GM21526 (cell line): ENCODE measurements around the gene ULBP2.
"Not testable (repeated sequence)": the region's sequence is repeated elsewhere in the genome, so short reads cannot be mapped to it uniquely, and the experiment has no call there.

ENCODE experiments used
- ATAC-seq: cut with Tn5 transposase; IDR thresholded peaks from one replicate; pipeline ENCODE4 v1.9.1; 2021; ENCODE audit warnings: moderate library complexity; ENCODE audit not compliant: unreplicated experiment, low FRiP score

The ULBP2 gene

GRCh38 chr6:149908480-149908879 is 33.3 kb upstream of the ULBP2 start:
- ATAC-seq, result not testable (repeated sequence)

GRCh38 chr6:149909701-149910470 is 31.9 kb upstream of the ULBP2 start:
- ATAC-seq, result no peak

GRCh38 chr6:149910721-149911151 is 31.1 kb upstream of the ULBP2 start:
- ATAC-seq, result no peak

- not testable (repeated sequence) for ATAC-seq
Observed at GRCh38 chr6:149912680-149913079, 29.1 kb upstream of the ULBP2 start.

- no peak for ATAC-seq
Observed at GRCh38 chr6:149913085-149913484, 28.7 kb upstream of the ULBP2 start.

- no peak for ATAC-seq
Observed at GRCh38 chr6:149913540-149914240, 28.1 kb upstream of the ULBP2 start.

GRCh38 chr6:149915970-149916865 is 25.6 kb upstream of the ULBP2 start:
- ATAC-seq, result no peak

- no peak for ATAC-seq
Observed at GRCh38 chr6:149917679-149918078, 24.1 kb upstream of the ULBP2 start.

- no peak for ATAC-seq
Observed at GRCh38 chr6:149918151-149918905, 23.5 kb upstream of the ULBP2 start.

GRCh38 chr6:149919126-149919833 is 22.5 kb upstream of the ULBP2 start:
- not testable (repeated sequence) for ATAC-seq

GRCh38 chr6:149919834-149920225 is 22.0 kb upstream of the ULBP2 start:
- no peak for ATAC-seq

- ATAC-seq, result no peak
Observed at GRCh38 chr6:149921361-149921760, 20.5 kb upstream of the ULBP2 start.

- not testable (repeated sequence) for ATAC-seq
Observed at GRCh38 chr6:149922091-149922490, 19.7 kb upstream of the ULBP2 start.

GRCh38 chr6:149922642-149923326 is 19.0 kb upstream of the ULBP2 start, which contains the start of gene RAET1G:
RAET1G (minus strand) TSS chr6:149923121; CDS start chr6:149923010, 111 bp downstream.
- ATAC-seq, result no peak

GRCh38 chr6:149923327-149923986 is 18.4 kb upstream of the ULBP2 start:
- no peak for ATAC-seq

- no peak for ATAC-seq
Observed at GRCh38 chr6:149924206-149924932, 17.4 kb upstream of the ULBP2 start.

- ATAC-seq, result no peak
Observed at GRCh38 chr6:149924933-149925252, 16.9 kb upstream of the ULBP2 start.
